HCT116 (cell line): ENCODE results near the gene ALKBH7. TPM values are rescaled to one million over a fixed set of nuclear protein-coding genes. Genes with fewer than 3 reads are reported as not detected.

Source experiments
- ATAC-seq: fragments of 200-7000 bp; cut with Tn5 transposase; 2 replicates; pipeline ENCODE4 v1.9.1; 2020; ENCODE audit warnings: mild to moderate bottlenecking, moderate library complexity
- BruUV-seq: library from RNA; stranded (reverse); fragments of 400-500 nt; replicated peaks from 2 replicates; lab custom pipeline; 2021; lab: Mats Ljungman, UMichigan
- CTCF ChIA-PET: fragments of 300-600 bp; sonication (Branson Sonifier 250); formaldehyde crosslinking; loops from one replicate; lab custom pipeline; 2021; ENCODE audit warnings: antibody characterized with exemption; lab: Charles Lee
- POLR2A ChIA-PET: fragments of 300-600, 350-600 bp; sonication (Branson Sonifier 250); formaldehyde crosslinking; loops from one replicate; lab custom pipeline; 2021; ENCODE audit warnings: antibody characterized with exemption; lab: Charles Lee
- RAD21 ChIA-PET, 2 experiments: fragments of 300-600 bp; sonication (Branson Sonifier 250); formaldehyde crosslinking; loops; one replicate each; lab custom pipeline; 2023; ENCODE audit warnings: low total read pairs in 2 of 2; ENCODE audit not compliant: uncharacterized antibody in 2 of 2, unreplicated experiment in 2 of 2, low non-redundant PET in 1 of 2; lab: Charles Lee
- DNase-seq: peaks from one replicate; pipeline ENCODE4 v3.0.0-alpha.2; 2010; ENCODE audit warnings: low read depth, low spot score
- H2AFZ ChIP-seq: fragments of 200-600 bp; shearing (Covaris generic), sonication (generic); 2 replicates; pipeline ENCODE4 v1.6.1; 2017; ENCODE audit warnings: low read depth, mixed run types, mixed read lengths, antibody characterized with exemption, low read length; ENCODE audit not compliant: poor library complexity, severe bottlenecking
- H3K27ac ChIP-seq: 2 replicates; pipeline ENCODE4 v1.5.1; 2012; ENCODE audit warnings: low read depth, low read length
- H3K27me3 ChIP-seq: fragments of 200-600 bp; sonication (generic); 2 replicates; pipeline ENCODE4 v1.6.1; 2016; ENCODE audit warnings: mixed run types, low read length, mixed read lengths; ENCODE audit not compliant: insufficient read depth
- H3K36me3 ChIP-seq, 2 experiments: fragments of 200-500 bp in 1 of 2; fragments of 200-600 bp in 1 of 2; sonication (Bioruptor generic) in 1 of 2; sonication (generic) in 1 of 2; 2 replicates each; pipeline versions ENCODE4 v1.5.1 to v1.6.1; 2014 to 2016; ENCODE audit warnings: low read length in 2 of 2, inconsistent platforms in 1 of 2, mixed read lengths in 1 of 2, mixed run types in 1 of 2; ENCODE audit not compliant: insufficient read depth in 2 of 2, control insufficient read depth in 1 of 2
- H3K4me1 ChIP-seq, 2 experiments: fragments of 200-600 bp in 1 of 2; sonication (generic) in 1 of 2; 2 replicates each; pipeline versions ENCODE4 v1.5.1 to v1.6.1; 2012 to 2017; ENCODE audit warnings: low read length in 2 of 2, inconsistent platforms in 1 of 2, mild to moderate bottlenecking in 1 of 2, mixed read lengths in 1 of 2, mixed run types in 1 of 2, moderate library complexity in 1 of 2; ENCODE audit not compliant: insufficient read depth in 2 of 2, control insufficient read depth in 1 of 2
- H3K4me2 ChIP-seq: fragments of 200-600 bp; sonication (generic); 2 replicates; pipeline ENCODE4 v1.6.1; 2017; ENCODE audit warnings: mixed run types, low read length, mixed read lengths
- H3K4me3 ChIP-seq, 2 experiments: fragments of 200-600 bp in 1 of 2; sonication (generic) in 1 of 2; replicated peaks in 1 of 2; 2 replicates each; pipeline ENCODE4 v1.5.1; 2011 to 2016; ENCODE audit warnings: low read length in 2 of 2, control low read depth in 1 of 2, low read depth in 1 of 2, mild to moderate bottlenecking in 1 of 2, mixed read lengths in 1 of 2, mixed run types in 1 of 2
- H3K79me2 ChIP-seq: fragments of 200-600 bp; sonication (generic); 2 replicates; pipeline ENCODE4 v1.6.1; 2017; ENCODE audit warnings: mild to moderate bottlenecking, mixed run types, low read length, moderate library complexity, mixed read lengths; ENCODE audit not compliant: insufficient read depth
- H3K9ac ChIP-seq: fragments of 200-600 bp; sonication (generic); 2 replicates; pipeline ENCODE4 v1.6.1; 2016; ENCODE audit warnings: low read length, mixed read lengths
- H3K9me2 ChIP-seq: fragments of 200-600 bp; sonication (generic), shearing (Covaris generic); 2 replicates; pipeline ENCODE4 v1.6.1; 2017; ENCODE audit warnings: mixed run types, mild to moderate bottlenecking, moderate library complexity; ENCODE audit not compliant: insufficient read depth
- H3K9me3 ChIP-seq, 2 experiments: fragments of 200-500 bp in 1 of 2; fragments of 200-600 bp in 1 of 2; sonication (Bioruptor generic) in 1 of 2; sonication (generic) in 1 of 2; 2 replicates each; pipeline ENCODE4 v1.6.1; 2014 to 2017; ENCODE audit warnings: low read length in 2 of 2, mixed read lengths in 2 of 2, inconsistent platforms in 1 of 2, low read depth in 1 of 2, mild to moderate bottlenecking in 1 of 2, mixed run types in 1 of 2, moderate library complexity in 1 of 2; ENCODE audit not compliant: control insufficient read depth in 1 of 2, insufficient read depth in 1 of 2
- H4K20me1 ChIP-seq: fragments of 200-600 bp; sonication (generic), shearing (Covaris generic); 2 replicates; pipeline ENCODE4 v1.6.1; 2017; ENCODE audit warnings: mixed run types, mild to moderate bottlenecking, moderate library complexity; ENCODE audit not compliant: insufficient read depth
- ATF3 ChIP-seq: IDR thresholded peaks from 2 replicates; pipeline ENCODE4 v1.6.1; 2012
- CBX3 ChIP-seq: IDR thresholded peaks from 2 replicates; pipeline ENCODE4 v1.6.1; 2012; ENCODE audit warnings: low read depth
- POLR2A ChIP-seq: IDR thresholded peaks from 2 replicates; pipeline ENCODE4 v1.7.0; 2011; ENCODE audit warnings: borderline replicate concordance; ENCODE audit not compliant: insufficient read depth, insufficient read length; ENCODE audit errors: extremely low read depth
- POLR2AphosphoS5 ChIP-seq: IDR thresholded peaks from 2 replicates; pipeline ENCODE4 v1.6.1; 2011; ENCODE audit warnings: mild to moderate bottlenecking, low read depth, low read length, moderate library complexity
- RAD21 ChIP-seq: IDR thresholded peaks from 2 replicates; pipeline ENCODE4 v1.6.1; 2012; ENCODE audit warnings: low read depth, mild to moderate bottlenecking
- SIN3A ChIP-seq: IDR thresholded peaks from 2 replicates; pipeline ENCODE4 v1.6.1; 2012; ENCODE audit warnings: low read depth
- ZNF274 ChIP-seq: fragments of 200-500 bp; sonication (Bioruptor generic); IDR thresholded peaks from 2 replicates; pipeline ENCODE4 v1.6.1; 2014; ENCODE audit warnings: mild to moderate bottlenecking, low read depth, low read length, inconsistent platforms
- intact Hi-C: fragments of 100-400 bp; cut with micrococcal nuclease; formaldehyde crosslinking; loops from 2 replicates; pipeline ENCODE4 v1.10.0; 2022
- total RNA-seq: library from RNA; stranded (reverse); gene quantifications from one replicate; pipeline ENCODE4 v1.2.1, GENCODE V29; 2021; ENCODE audit not compliant: unreplicated experiment
- TF ChIP-seq, protein P1 (sequence below), 3 experiments: fragments of 200-600 bp in 1 of 3; sonication (generic) in 1 of 3; IDR thresholded peaks in 2 of 3; conservative IDR thresholded peaks in 1 of 3; 2 replicates each; pipeline ENCODE4 v1.5.1; 2012 to 2017; ENCODE audit warnings: low read depth in 2 of 3, low read length in 2 of 3, antibody characterized with exemption in 1 of 3, borderline replicate concordance in 1 of 3, control low read depth in 1 of 3, mild to moderate bottlenecking in 1 of 3, mixed read lengths in 1 of 3, mixed run types in 1 of 3, moderate library complexity in 1 of 3; ENCODE audit not compliant: insufficient read depth in 1 of 3
- TF ChIP-seq, protein P2 (sequence below): IDR thresholded peaks from 2 replicates; pipeline ENCODE4 v1.6.1; 2012

Gene ALKBH7
- total RNA-seq, 1 experiment from 2014 or later: 57.1 TPM

- BruUV-seq: no TSS peak
- ATAC-seq (no peak), DNase-seq (no peak)
- no peaks in the 10 kb centered on the region for H3K9me2 ChIP-seq
- no peak overlapping the region for H3K9ac ChIP-seq
- no peak for TF ChIP-seq ATF3
- intact Hi-C loops: loop anchor here (5.0 kb wide), 1 partner anchor 133 kb away; no protein-coding TSS in a partner anchor
- ChIA-PET RAD21 (no interaction called here), POLR2A (no interaction called here), CTCF (no interaction called here)
- H2AFZ ChIP-seq: no peak overlapping the region
- peaks cover 0 to 7% of the 10 kb centered on the region in 2 experiments; a peak in 1 of 4 replicates for H3K9me3 ChIP-seq
- H3K4me3 ChIP-seq: no peak overlapping the region
- no peak overlapping the region for H3K4me2 ChIP-seq
- no peaks in the 10 kb centered on the region for H4K20me1 ChIP-seq
- no peaks in the 10 kb centered on the region for H3K36me3 ChIP-seq
- no peaks in the 10 kb centered on the region for H3K4me1 ChIP-seq
- no peaks in the 10 kb centered on the region for H3K79me2 ChIP-seq
- H3K27me3 ChIP-seq: 0 out of 2 replicates have a peak, but pooled peaks cover 4% of the 10 kb centered on the region
- no peak overlapping the region for H3K27ac ChIP-seq
Observed at GRCh38 chr19:6350688-6351087, 21.9 kb upstream of the ALKBH7 start.

DNA sequence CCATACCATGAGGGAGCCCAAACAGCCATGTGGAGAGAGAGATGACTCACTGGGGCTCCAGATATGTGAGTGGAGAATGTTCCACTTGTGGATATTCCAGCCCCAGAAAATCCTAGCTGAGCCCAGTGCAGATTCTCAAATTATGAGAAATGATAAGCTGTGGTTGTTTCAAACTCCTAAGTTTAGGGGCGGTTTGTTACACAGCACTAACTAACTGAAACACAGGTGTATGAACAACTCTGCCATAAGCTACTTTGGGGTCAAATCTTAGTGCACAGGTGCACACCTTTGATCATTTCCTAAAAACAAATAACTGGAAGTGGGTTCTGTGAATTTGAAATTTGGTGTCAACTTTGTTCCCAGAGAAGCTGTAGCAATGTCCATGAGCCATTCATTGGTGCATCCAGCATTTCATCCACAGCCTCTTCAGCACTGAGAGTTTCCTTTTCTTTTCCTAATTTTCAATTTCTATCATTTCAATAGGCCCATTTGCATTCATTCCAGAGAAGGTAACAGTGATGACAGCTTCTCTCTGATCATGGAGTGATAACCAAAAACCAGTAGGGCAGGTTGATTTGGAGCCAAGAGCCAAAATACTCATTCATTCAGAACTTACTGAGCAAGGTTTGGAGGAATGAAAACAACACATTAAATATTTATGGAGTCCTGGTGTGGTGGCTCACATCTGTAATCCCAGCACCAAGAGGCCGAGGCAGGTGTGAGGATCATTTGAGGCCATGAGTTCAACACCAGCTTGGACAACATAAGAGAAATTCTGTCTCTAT lies 20.0 kb upstream of the ALKBH7 start:
- CTCF ChIA-PET: no interaction called here
- H3K4me1 ChIP-seq: no peaks in the 10 kb centered on the region; a peak in 1 of 4 replicates
- POLR2A ChIA-PET: interaction anchor here (0.7 kb wide), 1 partner anchor 17 kb away, joined by 3 read pairs; no protein-coding TSS in a partner anchor
- no peaks in the 10 kb centered on the region for H4K20me1 ChIP-seq
- H3K27me3 ChIP-seq: 0 out of 2 replicates have a peak, but pooled peaks cover 4% of the 10 kb centered on the region
- intact Hi-C loops: loop anchor here (5.0 kb wide), 1 partner anchor 135 kb away; no protein-coding TSS in a partner anchor
- peaks cover 0 to 7% of the 10 kb centered on the region in 2 experiments; a peak in 1 of 4 replicates for H3K9me3 ChIP-seq
- RAD21 ChIA-PET: no interaction called here
- no peak overlapping the region for H3K4me3 ChIP-seq
- no peak for DNase-seq
- H3K9ac ChIP-seq: no peak overlapping the region
- no peaks in the 10 kb centered on the region for H3K36me3 ChIP-seq
- no peak for TF ChIP-seq CBX3
- TF ChIP-seq, protein P1, sequence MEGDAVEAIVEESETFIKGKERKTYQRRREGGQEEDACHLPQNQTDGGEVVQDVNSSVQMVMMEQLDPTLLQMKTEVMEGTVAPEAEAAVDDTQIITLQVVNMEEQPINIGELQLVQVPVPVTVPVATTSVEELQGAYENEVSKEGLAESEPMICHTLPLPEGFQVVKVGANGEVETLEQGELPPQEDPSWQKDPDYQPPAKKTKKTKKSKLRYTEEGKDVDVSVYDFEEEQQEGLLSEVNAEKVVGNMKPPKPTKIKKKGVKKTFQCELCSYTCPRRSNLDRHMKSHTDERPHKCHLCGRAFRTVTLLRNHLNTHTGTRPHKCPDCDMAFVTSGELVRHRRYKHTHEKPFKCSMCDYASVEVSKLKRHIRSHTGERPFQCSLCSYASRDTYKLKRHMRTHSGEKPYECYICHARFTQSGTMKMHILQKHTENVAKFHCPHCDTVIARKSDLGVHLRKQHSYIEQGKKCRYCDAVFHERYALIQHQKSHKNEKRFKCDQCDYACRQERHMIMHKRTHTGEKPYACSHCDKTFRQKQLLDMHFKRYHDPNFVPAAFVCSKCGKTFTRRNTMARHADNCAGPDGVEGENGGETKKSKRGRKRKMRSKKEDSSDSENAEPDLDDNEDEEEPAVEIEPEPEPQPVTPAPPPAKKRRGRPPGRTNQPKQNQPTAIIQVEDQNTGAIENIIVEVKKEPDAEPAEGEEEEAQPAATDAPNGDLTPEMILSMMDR (IDR thresholded peaks at IDR 0.05 in 2 of 3, conservative IDR thresholded peaks at IDR 0.05 in 1 of 3; ENCODE audit: borderline replicate concordance in 1 of 3, insufficient read depth in 1 of 3, low read depth in 2 of 3, low read length in 2 of 3): no peak
- TF ChIP-seq, protein P2, sequence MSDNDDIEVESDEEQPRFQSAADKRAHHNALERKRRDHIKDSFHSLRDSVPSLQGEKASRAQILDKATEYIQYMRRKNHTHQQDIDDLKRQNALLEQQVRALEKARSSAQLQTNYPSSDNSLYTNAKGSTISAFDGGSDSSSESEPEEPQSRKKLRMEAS: no peak
- TF ChIP-seq RAD21: no peak
- no peak for TF ChIP-seq ZNF274
- no peak for TF ChIP-seq POLR2AphosphoS5
- TF ChIP-seq SIN3A: no peak
- TF ChIP-seq POLR2A: no peak
- BruUV-seq: no TSS peak
- no peaks in the 10 kb centered on the region for H3K9me2 ChIP-seq
- ATAC-seq: no peak
- H3K79me2 ChIP-seq: no peaks in the 10 kb centered on the region
- no peak overlapping the region for H2AFZ ChIP-seq
- no peak overlapping the region for H3K4me2 ChIP-seq
- no peak overlapping the region for H3K27ac ChIP-seq
